ENCODE results near the gene CACNG7.

The CACNG7 gene

DNA sequence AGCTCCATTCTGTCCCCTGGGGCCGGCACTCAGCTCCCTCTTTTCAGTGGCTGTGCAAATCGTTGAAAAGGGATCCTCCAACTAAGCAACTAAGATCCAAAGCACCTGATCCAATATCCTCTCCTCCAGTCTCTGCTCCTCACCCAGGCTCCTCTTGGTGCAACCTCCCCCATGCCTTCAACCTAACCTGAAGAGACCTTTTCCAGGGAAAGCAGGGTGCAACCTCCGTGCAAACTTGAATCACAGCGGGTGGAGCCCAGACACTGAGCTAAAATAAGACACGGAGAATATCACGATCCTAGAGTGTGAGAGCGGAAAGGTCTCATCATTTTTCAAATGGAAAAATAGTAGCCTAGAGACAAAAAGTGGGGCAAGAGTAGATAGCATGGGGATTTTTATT lies 8.3 kb downstream of the CACNG7 start:
- no peak for DNase-seq (ENCODE audit: low spot score)
- ChIA-PET CTCF (interaction anchor here (0.9 to 1.0 kb wide), 3 partner anchors 10 to 25 kb away, joined by 3 read pairs; no protein-coding TSS in a partner anchor), POLR2A (ENCODE audit: low non-redundant PET) (no interaction called here)
- H3K27ac ChIP-seq, result no peak overlapping the region
- TF ChIP-seq, protein P1, sequence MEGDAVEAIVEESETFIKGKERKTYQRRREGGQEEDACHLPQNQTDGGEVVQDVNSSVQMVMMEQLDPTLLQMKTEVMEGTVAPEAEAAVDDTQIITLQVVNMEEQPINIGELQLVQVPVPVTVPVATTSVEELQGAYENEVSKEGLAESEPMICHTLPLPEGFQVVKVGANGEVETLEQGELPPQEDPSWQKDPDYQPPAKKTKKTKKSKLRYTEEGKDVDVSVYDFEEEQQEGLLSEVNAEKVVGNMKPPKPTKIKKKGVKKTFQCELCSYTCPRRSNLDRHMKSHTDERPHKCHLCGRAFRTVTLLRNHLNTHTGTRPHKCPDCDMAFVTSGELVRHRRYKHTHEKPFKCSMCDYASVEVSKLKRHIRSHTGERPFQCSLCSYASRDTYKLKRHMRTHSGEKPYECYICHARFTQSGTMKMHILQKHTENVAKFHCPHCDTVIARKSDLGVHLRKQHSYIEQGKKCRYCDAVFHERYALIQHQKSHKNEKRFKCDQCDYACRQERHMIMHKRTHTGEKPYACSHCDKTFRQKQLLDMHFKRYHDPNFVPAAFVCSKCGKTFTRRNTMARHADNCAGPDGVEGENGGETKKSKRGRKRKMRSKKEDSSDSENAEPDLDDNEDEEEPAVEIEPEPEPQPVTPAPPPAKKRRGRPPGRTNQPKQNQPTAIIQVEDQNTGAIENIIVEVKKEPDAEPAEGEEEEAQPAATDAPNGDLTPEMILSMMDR (conservative IDR thresholded peaks at IDR 0.05; ENCODE audit: low read depth), result no peak

GRCh38 chr19:53927739-53928138 lies 18.7 kb downstream of the CACNG7 start:
- no peak overlapping the region for H3K27ac ChIP-seq
- DNase-seq (ENCODE audit: low spot score), result peak; percentile 63
- ChIA-PET POLR2A (ENCODE audit: low non-redundant PET) (interaction anchor here (0.5 kb wide), 1 partner anchor 22 kb away, joined by 4 read pairs; no protein-coding TSS in a partner anchor), CTCF (no interaction called here)
- TF ChIP-seq, protein P1 (conservative IDR thresholded peaks at IDR 0.05; ENCODE audit: low read depth), result no peak

GRCh38 chr19:53936029-53936428 lies 27.0 kb downstream of the CACNG7 start:
- H3K27ac ChIP-seq, result no peak overlapping the region
- CTCF ChIA-PET, result interaction anchor here (0.6 to 0.7 kb wide), 3 partner anchors 20 to 46 kb away, joined by 3 to 5 read pairs (median 4); no protein-coding TSS in a partner anchor
- no peak for DNase-seq (ENCODE audit: low spot score)
- POLR2A ChIA-PET (ENCODE audit: low non-redundant PET), result no interaction called here
- TF ChIP-seq, protein P1 (conservative IDR thresholded peaks at IDR 0.05; ENCODE audit: low read depth), result no peak

DNA sequence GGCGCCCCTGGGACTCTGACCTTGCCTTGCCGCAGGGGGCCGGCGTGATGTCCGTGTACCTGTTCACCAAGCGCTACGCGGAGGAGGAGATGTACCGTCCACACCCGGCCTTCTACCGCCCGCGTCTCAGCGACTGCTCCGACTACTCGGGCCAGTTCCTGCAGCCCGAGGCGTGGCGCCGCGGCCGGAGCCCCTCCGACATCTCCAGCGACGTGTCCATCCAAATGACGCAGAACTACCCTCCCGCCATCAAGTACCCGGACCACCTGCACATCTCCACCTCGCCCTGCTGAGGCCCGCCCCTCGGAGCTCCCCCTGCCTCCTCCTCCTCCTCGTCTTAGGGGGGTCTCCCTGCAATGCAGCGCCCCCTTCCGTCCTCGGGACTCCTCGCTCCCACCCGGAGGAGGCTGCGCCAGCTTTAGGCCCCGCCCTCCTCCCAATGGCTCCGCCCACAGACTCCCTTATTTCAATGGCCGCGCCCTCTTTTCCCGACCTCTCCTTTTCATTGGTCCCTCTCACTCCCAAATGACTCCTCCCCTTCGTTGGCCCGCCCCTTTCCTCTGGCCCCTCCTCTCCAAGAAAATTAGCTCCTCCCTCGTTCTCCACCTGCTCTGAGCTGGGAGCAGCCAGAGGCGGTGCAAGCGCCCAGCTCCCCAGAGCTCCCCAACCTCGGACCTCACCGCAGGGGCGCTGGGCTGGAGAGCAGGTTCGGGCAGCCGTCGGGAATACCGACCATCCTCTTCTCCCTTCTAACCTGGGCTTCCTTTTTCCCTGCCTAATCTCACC lies 33.1 kb downstream of the CACNG7 start:
- DNase-seq (ENCODE audit: low spot score), result peak; percentile 49
- TF ChIP-seq, protein P1 (conservative IDR thresholded peaks at IDR 0.05; ENCODE audit: low read depth), result no peak
- ChIA-PET POLR2A (ENCODE audit: low non-redundant PET) (no interaction called here), CTCF (interaction anchor here (0.6 to 0.7 kb wide), 2 partner anchors 25 to 115 kb away, joined by 3 to 4 read pairs; no protein-coding TSS in a partner anchor)
- no peak overlapping the region for H3K27ac ChIP-seq

DNA sequence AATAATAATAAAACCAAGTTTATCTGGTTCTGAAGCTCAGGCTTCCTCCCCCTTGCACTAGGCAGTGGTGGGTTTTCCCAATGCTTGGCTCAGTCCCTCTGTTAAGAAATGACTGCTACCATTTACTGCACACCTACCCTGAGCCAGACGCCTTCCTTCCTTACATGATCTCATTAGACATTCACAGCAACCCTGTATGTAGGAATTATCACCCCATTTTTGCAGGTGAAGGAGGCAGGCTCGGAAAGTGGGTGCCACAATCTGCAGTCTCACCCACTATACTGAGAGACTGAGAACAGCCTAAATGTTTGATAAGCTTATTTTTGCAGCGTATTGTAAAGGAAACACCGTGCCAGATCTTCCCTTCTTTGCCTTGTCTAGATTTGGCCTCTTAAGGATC lies 35.3 kb downstream of the CACNG7 start:
- no peak for DNase-seq (ENCODE audit: low spot score)
- TF ChIP-seq, protein P1 (conservative IDR thresholded peaks at IDR 0.05; ENCODE audit: low read depth), result no peak
- no peak overlapping the region for H3K27ac ChIP-seq
- POLR2A ChIA-PET (ENCODE audit: low non-redundant PET), result no interaction called here
- CTCF ChIA-PET, result interaction anchor here (0.6 kb wide), 1 partner anchor 168 kb away, joined by 5 read pairs; no protein-coding TSS in a partner anchor

- TF ChIP-seq, protein P1 (conservative IDR thresholded peaks at IDR 0.05; ENCODE audit: low read depth), result no peak
- ChIA-PET CTCF (interaction anchor here (0.6 kb wide), 1 partner anchor 168 kb away, joined by 5 read pairs; no protein-coding TSS in a partner anchor), POLR2A (ENCODE audit: low non-redundant PET) (no interaction called here)
These were observed 35.9 kb downstream of the CACNG7 start for GRCh38 chr19:53944933-53945332.

More at GRCh38 chr19:53944933-53945332, 35.9 kb downstream of the CACNG7 start:
- no peak for DNase-seq (ENCODE audit: low spot score)
- H3K27ac ChIP-seq, result no peak overlapping the region
